ENCODE results near the gene TGM4. TPM values are rescaled to one million over a fixed set of nuclear protein-coding genes. Genes with fewer than 3 reads are reported as not detected.

TGM4 gene
- total and polyA plus RNA-seq, 9 of the 15 experiments (the other 6 are each of a cell fraction or from before 2014, with no cell fraction given), result not detected

GRCh38 chr3:44827196-44827595 lies 47.2 kb upstream of the TGM4 start:
- BruUV-seq (replicated peaks), result no TSS peak
- Histone ChIP-seq H4K20me1 (replicated peaks; ENCODE audit: control insufficient read depth, insufficient read depth, low read length) (no peaks in the 10 kb centered on the region), H2AFZ (ENCODE audit: low read depth, low read length) (no peak overlapping the region), H3K9me1 (ENCODE audit: control insufficient read depth, insufficient read depth, low read length) (no peaks in the 10 kb centered on the region), H3K27ac (ENCODE audit: extremely low read depth, low read depth, low read length) (no peak overlapping the region), H3K4me3 (no peak overlapping the region), H3K4me1 (replicated peaks in 1 of 2; ENCODE audit: control insufficient read depth in 2 of 2, insufficient read depth in 2 of 2, low read length in 2 of 2) (no peaks in the 10 kb centered on the region), H3K36me3 (ENCODE audit: control insufficient read depth, insufficient read depth, low read length) (peaks cover 69% of the 10 kb centered on the region), H3K9ac (ENCODE audit: insufficient read depth in 1 of 2, low read depth in 2 of 2, low read length in 2 of 2) (no peak overlapping the region), H3K27me3 (ENCODE audit: control insufficient read depth in 2 of 2, insufficient read depth in 2 of 2, low read length in 2 of 2) (no peaks in the 10 kb centered on the region), H3K4me2 (ENCODE audit: insufficient read depth, low read length) (no peak overlapping the region), H3K9me3 (replicated peaks; ENCODE audit: control insufficient read depth, insufficient read depth, low read depth, low read length) (no peaks in the 10 kb centered on the region), H3K79me2 (ENCODE audit: control insufficient read depth, insufficient read depth, low read length) (no peaks in the 10 kb centered on the region)
- ChIA-PET CTCF (ENCODE audit: low intra/inter-chr PET ratio) (no interaction called here), POLR2A (no interaction called here)
- no peak for FAIRE-seq
- no peak for DNase-seq (ENCODE audit: extremely low read depth in 1 of 4, low spot score in 3 of 4)
- WGBS (ENCODE audit: insufficient coverage, low coverage, missing lambda C conversion rate), result 95% methylated on average over 3 of the region's 3 CpGs
- in situ Hi-C loops (cut with MboI), result no loop called here
- no peak for ATAC-seq
- intact Hi-C loops (cut with micrococcal nuclease), result no loop called here
- TF ChIP-seq DLX4 (CRISPR knock-in tag; IDR thresholded peaks at IDR 0.05), result no peak
- TF ChIP-seq ZNF184 (CRISPR knock-in tag; IDR thresholded peaks at IDR 0.05), result no peak
- TF ChIP-seq HMBOX1 (IDR thresholded peaks at IDR 0.05), result no peak
- TF ChIP-seq ZNF76 (CRISPR knock-in tag; IDR thresholded peaks at IDR 0.05; ENCODE audit: borderline replicate concordance), result no peak
- TF ChIP-seq ZNF431 (CRISPR knock-in tag; IDR thresholded peaks at IDR 0.05), result no peak
- no peak for TF ChIP-seq ZBTB49 (CRISPR knock-in tag; IDR thresholded peaks at IDR 0.05; ENCODE audit: borderline replicate concordance)
- no peak for TF ChIP-seq PRDM10 (IDR thresholded peaks at IDR 0.05; ENCODE audit: partially characterized antibody)
- no peak for TF ChIP-seq HMGXB4 (CRISPR knock-in tag; IDR thresholded peaks at IDR 0.05)
- no peak for TF ChIP-seq THRB (CRISPR knock-in tag; conservative IDR thresholded peaks at IDR 0.05)
- no peak for TF ChIP-seq NFE2L1 (tag; IDR thresholded peaks at IDR 0.05; ENCODE audit: borderline replicate concordance, low read depth)
- TF ChIP-seq PRPF4 (IDR thresholded peaks at IDR 0.05; ENCODE audit: insufficient read depth, low read depth, low read length, poor library complexity, severe bottlenecking), result no peak
